ENCODE measurements around the gene ALDH2.
"Not testable (repeated sequence)": the region's sequence is repeated elsewhere in the genome, so short reads cannot be mapped to it uniquely, and the experiment has no call there.

The ALDH2 gene

DNA sequence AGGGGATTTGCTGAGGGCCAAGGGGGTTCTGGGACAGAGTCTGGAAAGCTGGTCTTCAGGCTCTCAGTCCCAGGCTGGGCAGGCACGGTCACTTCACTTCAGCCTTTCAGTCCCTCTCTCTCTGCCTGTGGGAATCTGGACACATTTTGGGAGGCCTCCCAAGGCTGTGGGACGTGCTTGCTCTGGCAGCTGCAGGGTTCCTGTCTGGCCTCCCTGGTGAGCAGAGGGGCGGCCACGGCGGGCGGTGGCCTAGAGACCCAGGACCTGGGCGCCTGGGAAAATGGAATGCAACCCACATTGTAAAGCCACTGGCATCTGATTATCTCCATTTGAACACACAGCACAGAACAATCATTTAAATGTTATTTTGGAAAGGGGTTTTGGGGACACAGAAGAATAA, 10.1 kb upstream of the ALDH2 start:
- in situ Hi-C loops (cut with MboI; ENCODE audit: low pct_unique_long_range_greater_than_20kb, low sequenced_read_pairs) = no loop called here
- no peak for DNase-seq

GRCh38 chr12:111757361-111758119, 9.2 kb upstream of the ALDH2 start:
- peak; percentile 94 for DNase-seq
- in situ Hi-C loops (cut with MboI; ENCODE audit: low pct_unique_long_range_greater_than_20kb, low sequenced_read_pairs) = no loop called here

DNA sequence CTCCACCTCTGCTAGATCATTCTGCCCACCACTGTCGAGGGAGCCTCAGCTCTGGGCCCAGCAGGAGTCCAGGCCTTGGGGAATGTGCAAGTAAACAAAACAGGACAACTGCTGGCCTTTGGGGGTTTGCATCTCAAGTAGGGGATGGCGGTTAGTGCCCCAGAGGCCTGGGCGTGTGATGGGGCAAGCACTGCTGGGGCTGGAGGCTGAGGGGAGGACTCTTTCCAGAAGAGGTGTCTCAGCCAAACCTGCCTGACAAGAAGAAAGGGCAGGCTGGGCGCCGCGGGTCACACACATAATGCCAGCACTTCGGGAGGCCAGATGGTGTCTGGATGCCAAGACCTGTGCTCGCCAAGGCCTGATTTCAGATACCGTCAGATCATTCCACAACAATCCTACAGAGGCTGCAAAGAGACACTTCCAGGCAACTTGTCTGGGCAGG, 8.6 kb upstream of the ALDH2 start:
- no peak for DNase-seq
- in situ Hi-C loops (cut with MboI; ENCODE audit: low pct_unique_long_range_greater_than_20kb, low sequenced_read_pairs) = no loop called here

GRCh38 chr12:111759271-111759670, 7.5 kb upstream of the ALDH2 start:
- in situ Hi-C loops (cut with MboI; ENCODE audit: low pct_unique_long_range_greater_than_20kb, low sequenced_read_pairs) = no loop called here
- peak; percentile 43 for DNase-seq

DNA sequence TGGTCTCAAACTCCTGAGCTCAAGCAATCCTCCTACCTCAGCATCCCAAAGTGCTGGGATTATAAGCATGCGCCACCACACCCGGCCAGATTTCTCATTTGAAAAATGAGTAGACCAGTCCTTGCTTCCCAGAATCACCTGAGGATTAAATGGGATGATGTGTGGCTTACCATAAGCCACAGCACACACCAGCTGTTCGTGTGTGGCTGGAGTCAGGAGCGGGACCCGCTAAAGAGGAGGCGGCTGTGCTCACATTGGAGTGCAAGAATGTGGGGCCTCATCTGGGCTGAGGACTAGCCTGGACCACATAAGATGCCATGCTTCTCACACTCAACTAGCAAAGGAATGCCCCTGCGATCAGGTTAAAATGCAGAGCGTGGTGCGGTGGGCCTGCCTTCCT, 6.7 kb upstream of the ALDH2 start:
- in situ Hi-C loops (cut with MboI; ENCODE audit: low pct_unique_long_range_greater_than_20kb, low sequenced_read_pairs) = no loop called here

DNA sequence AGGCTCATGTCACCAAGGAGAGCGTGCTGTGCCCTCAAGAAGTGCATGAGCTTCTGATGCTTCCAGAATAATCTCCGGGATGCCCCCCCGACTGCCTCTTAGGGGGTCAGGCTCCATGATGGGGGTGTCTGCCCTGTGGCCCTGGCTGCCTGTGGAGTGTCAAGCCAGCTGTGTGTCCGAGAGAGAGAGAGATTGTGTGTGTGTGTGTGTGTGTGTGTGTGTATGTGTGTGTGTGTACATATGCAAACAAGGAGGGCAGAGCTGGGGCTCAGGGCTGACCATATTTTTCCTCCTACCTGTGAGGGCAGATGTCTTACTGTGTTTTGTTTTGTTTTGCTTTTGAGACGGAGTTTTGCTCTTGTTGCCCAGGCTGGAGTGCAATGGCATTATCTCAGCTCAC, 5.6 kb upstream of the ALDH2 start:
- no peak for DNase-seq
- in situ Hi-C loops (cut with MboI; ENCODE audit: low pct_unique_long_range_greater_than_20kb, low sequenced_read_pairs) = no loop called here

More for the DNA sequence above, 6.7 kb upstream of the ALDH2 start:
- no peak for DNase-seq

- in situ Hi-C loops (cut with MboI; ENCODE audit: low pct_unique_long_range_greater_than_20kb, low sequenced_read_pairs) = no loop called here
- peak; percentile 33 for DNase-seq
These were observed 5.0 kb upstream of the ALDH2 start for GRCh38 chr12:111761706-111762105.

DNA sequence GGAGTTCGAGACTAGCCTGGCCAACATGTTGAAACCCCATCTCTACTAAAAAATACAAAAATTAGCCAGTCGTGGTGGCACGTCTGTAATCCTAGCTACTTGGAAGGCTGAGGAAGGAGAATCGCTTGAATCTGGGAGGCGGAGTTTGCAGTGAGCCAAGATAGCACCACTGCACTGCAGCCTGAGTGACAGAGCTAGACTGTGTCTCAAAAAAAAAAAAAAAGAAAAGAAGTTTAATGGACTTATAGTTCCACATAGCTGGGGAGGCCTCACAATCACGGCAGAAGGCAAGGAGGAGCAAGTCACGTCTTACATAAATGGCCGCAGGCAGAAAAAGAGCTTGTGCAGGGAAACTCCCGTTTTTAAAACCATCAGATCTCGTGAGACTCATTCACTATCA, 3.2 kb upstream of the ALDH2 start:
- DNase-seq; in situ Hi-C loops (cut with MboI; ENCODE audit: low pct_unique_long_range_greater_than_20kb, low sequenced_read_pairs): not testable (repeated sequence)

DNA sequence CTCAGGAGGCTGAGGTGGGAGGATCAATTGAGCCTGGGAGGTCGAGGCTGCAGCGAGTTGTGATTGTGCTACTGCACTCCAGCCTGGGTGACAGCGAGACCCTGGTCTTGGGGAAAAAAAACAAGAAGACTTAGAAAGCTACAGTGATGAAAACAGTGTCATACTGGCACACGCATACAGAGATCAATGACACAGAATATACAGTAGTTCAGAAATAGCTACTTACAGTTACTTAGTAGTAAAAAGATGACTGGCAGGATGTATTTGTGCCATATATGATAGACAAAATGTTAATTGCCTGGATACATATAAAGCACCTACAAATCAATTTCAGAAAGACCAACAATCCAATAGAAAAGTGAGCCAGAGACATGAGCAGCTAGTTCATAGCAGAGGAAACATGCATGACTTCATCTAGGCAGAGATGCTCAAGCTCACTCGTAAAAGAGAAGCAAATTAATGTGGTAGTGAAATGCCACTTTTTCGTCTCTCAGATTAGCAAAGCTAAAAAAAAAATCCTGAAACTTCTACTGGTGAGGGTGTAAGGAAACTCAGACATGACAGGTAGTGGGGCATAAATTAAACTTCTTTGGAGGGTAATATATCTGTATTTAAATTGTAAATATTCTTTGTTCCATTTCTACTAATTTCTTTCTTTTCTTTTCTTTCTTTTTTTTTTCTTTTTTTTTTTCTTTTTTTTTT, 2.5 kb upstream of the ALDH2 start:
- peak; percentile 36 for DNase-seq
- in situ Hi-C loops (cut with MboI; ENCODE audit: low pct_unique_long_range_greater_than_20kb, low sequenced_read_pairs) = no loop called here

DNA sequence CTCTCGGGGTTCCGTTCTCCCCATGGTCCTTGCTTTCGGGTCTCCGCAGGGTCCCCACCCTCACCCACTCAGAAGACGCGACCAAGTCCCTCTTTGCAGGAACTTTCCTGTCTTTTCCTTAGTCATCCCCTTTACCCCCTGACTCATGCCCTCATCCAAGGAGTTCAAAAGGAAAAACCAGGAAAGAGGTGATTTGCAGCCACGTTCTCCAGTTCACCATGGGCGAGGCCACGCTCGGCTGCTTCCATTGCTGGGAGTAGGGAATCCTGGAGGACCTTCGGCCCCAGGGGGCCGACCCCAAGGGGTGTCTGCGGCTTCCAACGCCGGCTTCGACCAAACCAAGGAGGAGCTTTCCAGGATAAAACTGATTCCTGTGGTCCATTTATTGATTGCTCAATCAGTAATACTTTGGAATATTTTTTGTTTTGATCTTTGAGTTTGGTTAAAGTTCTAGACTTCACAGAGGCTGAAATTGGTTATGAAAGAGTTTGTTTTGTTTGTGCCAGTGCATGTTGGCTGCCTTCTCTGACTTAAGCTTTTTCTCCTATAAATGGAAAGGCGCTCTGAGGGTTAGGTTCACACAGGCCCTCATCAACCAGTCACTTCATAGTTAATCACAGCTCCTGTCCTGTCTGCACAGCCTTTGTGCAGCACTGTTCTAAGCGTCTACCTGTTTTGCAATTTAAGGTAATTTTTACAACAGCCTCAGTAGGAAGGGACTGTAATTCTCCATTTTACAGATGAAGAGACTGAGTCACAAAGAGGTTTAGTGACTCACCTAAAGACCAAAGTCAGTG, 827 bp downstream of the ALDH2 start:
- no peak for DNase-seq
- in situ Hi-C loops (cut with MboI; ENCODE audit: low pct_unique_long_range_greater_than_20kb, low sequenced_read_pairs) = no loop called here

DNA sequence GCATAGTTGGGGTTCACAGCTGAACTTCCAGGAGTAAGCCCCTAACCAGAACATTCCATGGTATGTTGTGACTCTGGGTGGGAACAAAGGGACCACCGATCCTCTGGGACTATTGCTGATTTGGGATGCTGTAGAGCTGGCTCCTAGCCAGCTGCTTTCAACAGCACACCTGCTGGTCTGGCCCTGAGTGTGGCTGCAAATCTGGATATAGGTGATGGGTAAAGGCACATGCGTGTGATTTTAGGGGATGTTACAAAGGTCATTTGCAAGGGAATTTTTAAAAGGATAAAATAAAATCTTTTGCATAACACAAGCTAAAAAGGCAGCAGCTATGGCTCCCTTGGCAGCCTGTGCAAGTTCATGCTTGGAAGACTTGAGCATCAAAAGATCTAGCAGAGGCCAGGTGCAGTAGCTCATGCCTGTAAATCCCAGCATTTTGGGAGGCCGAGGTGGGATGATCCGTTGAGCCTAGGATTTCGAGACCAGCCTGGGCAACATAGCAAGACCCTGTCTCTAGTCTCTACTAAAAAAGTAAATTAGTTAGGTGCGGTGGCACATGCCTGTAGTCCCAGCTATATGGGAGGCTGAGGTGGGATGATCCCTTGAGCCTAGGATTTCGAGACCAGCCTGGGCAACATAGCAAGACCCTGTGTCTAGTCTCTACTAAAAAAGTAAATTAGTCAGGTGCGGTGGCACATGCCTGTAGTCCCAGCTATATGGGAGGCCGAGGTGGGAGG, 1.6 kb downstream of the ALDH2 start:
- in situ Hi-C loops (cut with MboI; ENCODE audit: low pct_unique_long_range_greater_than_20kb, low sequenced_read_pairs) = no loop called here
- no peak for DNase-seq

DNA sequence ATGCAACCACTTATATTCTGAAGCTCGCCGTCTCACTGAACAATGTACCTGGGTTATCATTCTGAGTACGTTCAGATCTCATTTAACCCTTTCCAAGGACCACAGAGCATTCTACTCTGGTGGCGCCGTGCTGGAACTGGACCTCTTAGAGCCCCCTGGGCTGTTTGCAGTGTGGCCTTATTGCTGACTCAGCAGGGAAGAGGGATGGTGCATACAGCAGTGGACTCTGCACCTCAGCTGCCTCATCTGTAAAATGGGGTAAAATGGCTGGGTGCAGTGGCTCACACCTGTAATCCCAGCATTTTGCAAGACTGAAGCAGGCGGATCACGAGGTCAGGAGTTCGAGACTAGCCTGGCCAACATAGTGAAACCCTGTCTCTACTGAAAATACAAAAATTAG, 2.9 kb downstream of the ALDH2 start:
- in situ Hi-C loops (cut with MboI; ENCODE audit: low pct_unique_long_range_greater_than_20kb, low sequenced_read_pairs) = no loop called here
- no peak for DNase-seq

DNA sequence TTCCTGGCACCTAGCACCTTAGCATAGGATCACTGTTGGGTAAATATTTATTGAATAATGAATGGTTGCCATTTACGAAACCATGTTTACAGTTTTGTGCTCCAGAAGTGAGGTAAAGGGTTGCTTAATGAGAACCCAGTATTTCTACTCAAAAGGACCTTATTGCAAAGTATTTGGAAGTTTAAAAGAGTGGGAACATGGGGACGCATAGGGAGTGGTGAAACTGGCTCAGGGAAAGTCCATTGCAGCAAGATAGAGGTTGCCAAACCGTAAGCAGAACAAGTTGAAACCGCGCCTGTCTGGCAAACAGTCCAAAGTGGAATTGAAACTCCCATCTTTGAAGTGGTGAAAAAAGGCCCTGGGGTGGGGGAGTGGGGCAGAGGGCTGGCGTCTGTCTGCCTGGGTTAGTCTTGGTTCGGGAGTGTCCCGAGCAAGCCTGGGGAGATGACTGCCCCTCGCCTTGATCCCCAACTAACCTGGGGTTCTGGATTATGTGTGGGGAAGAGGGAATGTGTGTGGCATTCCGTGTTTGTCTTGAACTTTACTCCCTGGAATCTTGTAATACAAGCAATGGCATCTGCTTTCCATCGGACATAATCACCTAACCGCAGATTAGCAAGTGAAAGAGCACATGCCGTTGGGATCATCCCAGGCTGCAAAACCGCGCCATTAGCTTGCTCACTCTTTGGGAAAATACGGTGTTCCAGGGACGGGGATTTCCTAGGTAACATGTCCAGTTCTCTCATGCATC, 7.2 kb downstream of the ALDH2 start:
- in situ Hi-C loops (cut with MboI; ENCODE audit: low pct_unique_long_range_greater_than_20kb, low sequenced_read_pairs) = no loop called here
- no peak for DNase-seq

- in situ Hi-C loops (cut with MboI; ENCODE audit: low pct_unique_long_range_greater_than_20kb, low sequenced_read_pairs) = no loop called here
- peak; percentile 95 for DNase-seq
These were observed 8.8 kb downstream of the ALDH2 start for GRCh38 chr12:111775205-111776193.

GRCh38 chr12:111776836-111777344, 10.2 kb downstream of the ALDH2 start:
- no peak for DNase-seq
- in situ Hi-C loops (cut with MboI; ENCODE audit: low pct_unique_long_range_greater_than_20kb, low sequenced_read_pairs) = no loop called here

DNA sequence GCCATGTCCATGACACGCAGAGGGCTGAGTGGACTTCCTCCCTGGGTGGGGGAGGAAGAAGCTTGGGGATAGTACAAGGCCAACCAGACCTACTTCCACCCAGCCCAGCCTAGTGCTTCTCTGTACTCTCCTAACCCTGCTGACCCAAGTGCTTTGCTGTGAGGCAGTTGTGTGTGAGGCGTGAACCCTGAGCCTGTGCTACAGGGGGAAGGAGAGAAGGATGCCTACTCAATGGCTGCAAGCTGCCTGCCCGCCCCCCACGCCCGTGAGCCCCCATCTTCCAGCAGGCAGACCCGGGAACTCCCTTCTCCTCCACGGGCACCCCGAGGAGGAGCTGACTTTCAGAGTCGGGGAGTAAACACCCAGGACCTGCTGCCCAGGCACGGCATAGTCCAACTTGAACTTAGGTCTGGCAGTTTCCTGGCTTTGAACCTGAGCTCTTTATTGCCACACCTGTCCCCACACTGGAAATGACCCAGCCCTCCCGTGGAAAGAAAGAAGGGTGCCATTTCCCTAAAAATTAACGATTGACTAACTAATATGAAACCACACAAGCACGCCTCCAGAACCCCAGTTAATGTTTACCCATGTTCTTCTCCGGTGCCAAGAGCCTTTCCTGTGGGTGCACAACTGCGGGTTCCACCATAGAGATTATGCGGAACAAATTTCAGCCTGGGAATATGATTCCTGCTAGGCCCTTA, 10.8 kb downstream of the ALDH2 start:
- DNase-seq = no peak
- in situ Hi-C loops (cut with MboI; ENCODE audit: low pct_unique_long_range_greater_than_20kb, low sequenced_read_pairs) = no loop called here

- DNase-seq = peak; percentile 33
- in situ Hi-C loops (cut with MboI; ENCODE audit: low pct_unique_long_range_greater_than_20kb, low sequenced_read_pairs) = no loop called here
These were observed 13.4 kb downstream of the ALDH2 start for GRCh38 chr12:111780166-111780565.

All from KBM-7 (cell line).